Osteocyte (in vitro differentiated cells): ENCODE results near the gene CD8A. TPM values are rescaled to one million over a fixed set of nuclear protein-coding genes. Genes with fewer than 3 reads are reported as not detected.

ENCODE experiments used
- DNase-seq: peaks from one replicate; pipeline ENCODE4 v3.0.0; 2021; ENCODE audit warnings: mixed read lengths; ENCODE audit not compliant: unreplicated experiment; ENCODE audit errors: extremely low spot score
- H3K27ac Mint-ChIP-seq: one replicate; pipeline ENCODE4 v1.8.0; 2021; ENCODE audit warnings: mild to moderate bottlenecking, mixed read lengths; ENCODE audit not compliant: unreplicated experiment
- H3K27me3 Mint-ChIP-seq: one replicate; pipeline ENCODE4 v1.8.0; 2021; ENCODE audit warnings: mixed read lengths; ENCODE audit not compliant: unreplicated experiment
- H3K36me3 Mint-ChIP-seq: one replicate; pipeline ENCODE4 v1.8.0; 2021; ENCODE audit warnings: mixed read lengths; ENCODE audit not compliant: unreplicated experiment
- H3K4me1 Mint-ChIP-seq: one replicate; pipeline ENCODE4 v1.8.0; 2021; ENCODE audit warnings: mixed read lengths; ENCODE audit not compliant: unreplicated experiment
- H3K4me3 Mint-ChIP-seq: one replicate; pipeline ENCODE4 v1.8.0; 2021; ENCODE audit warnings: mild to moderate bottlenecking, moderate library complexity, mixed read lengths; ENCODE audit not compliant: unreplicated experiment
- H3K9me3 Mint-ChIP-seq: one replicate; pipeline ENCODE4 v1.8.0; 2021; ENCODE audit warnings: mixed read lengths; ENCODE audit not compliant: unreplicated experiment
- total RNA-seq: library from RNA; stranded (reverse); gene quantifications from 2 replicates; pipeline ENCODE4 v1.2.1, GENCODE V29; 2021
- TF ChIP-seq, protein P1 (sequence below): fragments of 200-600 bp; sonication (generic); IDR thresholded peaks from 2 replicates; pipeline ENCODE4 v1.5.0; 2021; ENCODE audit warnings: antibody characterized with exemption, mild to moderate bottlenecking, moderate library complexity

The CD8A gene
- total RNA-seq, 1 donor from 2014 or later: not detected

DNA sequence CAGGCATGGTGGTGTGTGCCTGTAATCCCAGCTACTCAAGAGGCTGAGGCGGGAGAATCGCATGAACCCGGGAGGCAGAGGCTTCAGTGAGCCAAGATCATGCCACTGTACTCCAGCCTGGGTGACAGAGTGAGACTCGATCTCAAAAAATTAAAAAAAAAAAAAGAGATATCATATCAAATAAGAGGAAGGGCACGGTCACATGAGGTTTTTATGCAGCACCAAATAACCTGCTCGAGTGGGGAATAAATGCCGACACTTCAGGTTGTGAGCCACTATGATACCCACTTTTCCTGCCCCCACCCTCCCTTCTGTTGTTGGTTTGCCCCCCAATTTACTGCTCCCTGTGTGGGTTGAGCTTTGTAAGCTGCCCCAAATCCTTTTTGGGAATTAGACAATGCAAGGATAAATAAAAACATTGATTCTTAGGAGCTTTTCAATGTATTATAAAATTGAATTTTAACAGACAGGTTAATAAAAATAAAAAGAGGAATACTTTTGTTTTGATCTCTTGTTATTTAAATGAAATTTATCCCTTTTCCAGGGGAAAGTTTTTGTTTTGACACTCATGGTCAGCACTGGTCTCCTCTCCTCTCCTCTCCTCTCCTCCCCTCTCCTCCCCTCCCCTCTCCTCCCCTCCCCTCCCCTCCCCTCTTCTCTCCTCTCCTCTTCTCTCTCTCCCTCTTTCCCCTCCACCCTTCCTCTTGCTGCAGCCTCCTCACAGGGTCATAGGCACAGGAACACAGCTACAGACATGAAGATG lies 41.8 kb upstream of the CD8A start:
- H3K36me3 Mint-ChIP-seq: no peaks in the 10 kb centered on the region

DNA sequence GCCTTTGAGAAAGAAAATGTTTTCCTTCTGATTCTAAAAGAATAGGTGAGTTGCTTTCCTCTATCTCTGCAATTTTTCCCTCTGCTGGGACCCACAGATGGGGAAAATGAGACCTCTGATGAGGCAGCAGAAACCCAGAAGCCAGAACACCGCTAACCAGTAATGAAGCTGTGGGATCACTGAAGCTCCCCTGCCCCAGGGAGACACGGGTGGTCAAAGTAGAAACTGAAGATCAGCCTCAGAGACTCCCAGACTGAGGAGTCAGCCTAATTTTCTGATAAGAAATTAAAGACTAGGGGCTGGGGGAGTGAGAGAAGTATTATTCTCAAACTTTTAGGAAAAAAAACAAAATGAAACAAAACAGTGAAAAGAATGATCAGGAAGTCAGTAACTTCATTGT lies 40.8 kb upstream of the CD8A start:
- no peak overlapping the region for H3K4me3 Mint-ChIP-seq
- no peaks in the 10 kb centered on the region for H3K36me3 Mint-ChIP-seq
- no peaks in the 10 kb centered on the region for H3K9me3 Mint-ChIP-seq
- no peak overlapping the region for H3K27ac Mint-ChIP-seq
- TF ChIP-seq, protein P1, sequence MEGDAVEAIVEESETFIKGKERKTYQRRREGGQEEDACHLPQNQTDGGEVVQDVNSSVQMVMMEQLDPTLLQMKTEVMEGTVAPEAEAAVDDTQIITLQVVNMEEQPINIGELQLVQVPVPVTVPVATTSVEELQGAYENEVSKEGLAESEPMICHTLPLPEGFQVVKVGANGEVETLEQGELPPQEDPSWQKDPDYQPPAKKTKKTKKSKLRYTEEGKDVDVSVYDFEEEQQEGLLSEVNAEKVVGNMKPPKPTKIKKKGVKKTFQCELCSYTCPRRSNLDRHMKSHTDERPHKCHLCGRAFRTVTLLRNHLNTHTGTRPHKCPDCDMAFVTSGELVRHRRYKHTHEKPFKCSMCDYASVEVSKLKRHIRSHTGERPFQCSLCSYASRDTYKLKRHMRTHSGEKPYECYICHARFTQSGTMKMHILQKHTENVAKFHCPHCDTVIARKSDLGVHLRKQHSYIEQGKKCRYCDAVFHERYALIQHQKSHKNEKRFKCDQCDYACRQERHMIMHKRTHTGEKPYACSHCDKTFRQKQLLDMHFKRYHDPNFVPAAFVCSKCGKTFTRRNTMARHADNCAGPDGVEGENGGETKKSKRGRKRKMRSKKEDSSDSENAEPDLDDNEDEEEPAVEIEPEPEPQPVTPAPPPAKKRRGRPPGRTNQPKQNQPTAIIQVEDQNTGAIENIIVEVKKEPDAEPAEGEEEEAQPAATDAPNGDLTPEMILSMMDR: no peak
- no peak for DNase-seq
- H3K4me1 Mint-ChIP-seq: no peaks in the 10 kb centered on the region
- peaks cover 40% of the 10 kb centered on the region for H3K27me3 Mint-ChIP-seq

More for the DNA sequence above, 41.8 kb upstream of the CD8A start:
- DNase-seq: no peak
- TF ChIP-seq, protein P1: no peak
- no peak overlapping the region for H3K27ac Mint-ChIP-seq
- H3K9me3 Mint-ChIP-seq: no peaks in the 10 kb centered on the region
- H3K4me1 Mint-ChIP-seq: peaks cover 4% of the 10 kb centered on the region
- peaks cover 33% of the 10 kb centered on the region for H3K27me3 Mint-ChIP-seq
- no peak overlapping the region for H3K4me3 Mint-ChIP-seq

DNA sequence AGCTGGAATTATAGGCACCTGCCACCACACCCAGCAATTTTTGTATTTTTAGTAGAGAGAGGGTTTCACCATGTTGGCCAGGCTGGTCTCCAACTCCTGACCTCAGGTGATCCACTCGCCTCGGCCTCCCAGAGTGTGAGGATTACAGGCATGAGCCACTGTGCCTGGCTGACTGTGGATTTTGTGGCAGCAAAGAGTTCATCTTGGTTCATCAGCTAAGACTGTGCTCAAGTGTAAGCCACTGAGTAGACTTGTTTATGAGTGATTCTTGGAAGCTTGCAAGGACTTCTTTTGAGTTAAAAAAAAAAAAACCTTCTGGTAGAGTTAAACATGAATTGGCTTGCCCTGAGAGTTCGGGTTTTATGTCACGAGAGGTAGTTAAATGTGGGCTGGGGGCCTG lies 36.2 kb upstream of the CD8A start:
- H3K27me3 Mint-ChIP-seq: peaks cover 45% of the 10 kb centered on the region
- H3K27ac Mint-ChIP-seq: no peak overlapping the region
- H3K4me3 Mint-ChIP-seq: no peak overlapping the region
- H3K4me1 Mint-ChIP-seq: no peaks in the 10 kb centered on the region
- H3K9me3 Mint-ChIP-seq: peaks cover 5% of the 10 kb centered on the region
- TF ChIP-seq, protein P1: no peak
- no peak for DNase-seq
- H3K36me3 Mint-ChIP-seq: no peaks in the 10 kb centered on the region

DNA sequence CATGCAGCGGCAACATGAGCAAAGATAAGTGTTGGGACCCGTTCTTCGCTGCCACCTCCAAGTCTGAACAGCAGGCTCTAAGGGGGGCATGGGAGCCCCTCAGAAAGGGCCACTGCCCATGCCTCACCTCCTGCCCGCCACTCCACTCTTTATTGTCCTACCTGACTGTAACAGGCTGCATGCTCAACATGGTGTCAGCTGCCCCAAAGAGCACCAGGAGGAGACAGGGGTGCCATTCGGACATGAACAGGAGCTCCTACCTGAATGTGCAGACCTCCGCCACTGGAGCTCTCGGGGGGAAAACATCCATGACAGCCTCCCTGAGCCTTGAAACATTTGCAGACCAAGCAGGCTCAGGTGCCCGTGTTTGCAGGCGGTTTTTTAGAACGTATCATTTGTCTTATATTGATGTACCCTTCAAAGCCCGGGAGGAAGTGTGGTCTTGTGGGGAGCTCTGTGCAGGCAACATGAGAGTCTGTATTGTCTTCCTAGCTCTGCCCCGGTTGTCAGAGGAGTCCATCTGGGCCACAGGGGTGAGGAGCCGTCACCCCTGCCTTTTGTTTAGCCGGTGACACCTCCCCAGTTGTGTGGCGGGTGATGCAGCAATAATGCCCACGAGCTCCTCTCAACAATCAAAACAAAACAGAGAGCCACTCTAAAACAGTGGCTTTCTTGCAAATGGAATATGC lies 35.1 kb upstream of the CD8A start:
- Mint-ChIP-seq H3K27me3 (peaks cover 34% of the 10 kb centered on the region), H3K4me1 (no peaks in the 10 kb centered on the region), H3K4me3 (no peak overlapping the region), H3K27ac (no peak overlapping the region), H3K9me3 (peaks cover 5% of the 10 kb centered on the region), H3K36me3 (no peaks in the 10 kb centered on the region)
- TF ChIP-seq, protein P1: no peak
- no peak for DNase-seq

DNA sequence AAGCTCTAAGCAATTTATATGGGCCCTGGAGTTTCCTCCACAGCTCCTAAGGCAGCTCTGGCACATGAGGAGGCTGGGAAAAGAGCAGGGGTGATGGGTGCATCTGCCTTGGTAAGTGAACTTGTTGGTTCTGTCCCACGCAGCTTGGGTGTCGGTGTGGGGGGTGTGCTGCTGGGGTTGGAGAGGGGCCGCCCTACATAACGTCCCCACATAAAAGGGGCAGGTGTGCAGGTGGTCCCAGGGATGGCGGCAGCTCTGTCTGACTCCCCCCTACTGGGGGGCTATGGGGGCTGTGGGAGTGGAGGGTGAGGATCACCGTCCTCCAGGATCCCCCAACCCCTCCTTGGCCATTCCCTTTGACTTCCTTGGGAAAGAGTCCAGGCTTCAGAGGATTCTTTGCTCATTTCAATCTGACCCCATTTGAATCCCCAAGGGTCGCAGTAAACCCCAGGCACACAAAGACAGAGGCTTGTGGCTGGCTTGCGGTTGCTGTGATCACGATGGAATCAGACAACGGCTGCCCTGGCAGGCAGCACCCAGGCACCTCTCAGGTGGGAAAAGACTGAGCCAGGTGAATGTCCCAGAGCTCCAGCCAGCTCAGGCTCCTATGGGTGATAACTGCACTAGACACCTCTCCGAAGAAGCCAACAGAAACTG lies 34.5 kb upstream of the CD8A start:
- Mint-ChIP-seq H3K9me3 (peaks cover 5% of the 10 kb centered on the region), H3K27me3 (peaks cover 38% of the 10 kb centered on the region), H3K27ac (no peak overlapping the region), H3K36me3 (no peaks in the 10 kb centered on the region), H3K4me3 (no peak overlapping the region), H3K4me1 (no peaks in the 10 kb centered on the region)
- TF ChIP-seq, protein P1: no peak
- no peak for DNase-seq
